HepG2 (cell line): ENCODE measurements around the gene CHST10. TPM values are rescaled to one million over a fixed set of nuclear protein-coding genes. Genes with fewer than 3 reads are reported as not detected.
A peak's percentile ranks its signal among the peaks of the same experiment; 100 is the strongest.

Experiments
- ATAC-seq: fragments of 200-7000 bp; cut with Tn5 transposase; 3 replicates; pipeline ENCODE4 v1.9.1; 2020; ENCODE audit warnings: mild to moderate bottlenecking, moderate library complexity
- BruUV-seq: library from RNA; stranded (reverse); fragments of 400-500 nt; replicated peaks from 2 replicates; lab custom pipeline; 2021; lab: Mats Ljungman, UMichigan
- CTCF ChIA-PET: fragments of 300-600 bp; formaldehyde crosslinking; extraction: SDS; loops from one replicate; lab custom pipeline; 2021; ENCODE audit warnings: low total read pairs, inconsistent platforms, low intra/inter-chr PET ratio; lab: Yijun Ruan, JAX
- POLR2A ChIA-PET: fragments of 350-600 bp; sonication (Branson Sonifier 250); formaldehyde crosslinking; loops from one replicate; lab custom pipeline; 2020; ENCODE audit warnings: antibody characterized with exemption, inconsistent platforms; lab: Yijun Ruan, JAX
- DNase-seq: peaks from one replicate; pipeline ENCODE4 v3.0.0-alpha.2; 2015; ENCODE audit warnings: low spot score
- FAIRE-seq: peaks from 3 replicates; lab custom pipeline; 2011; peaks lifted over from hg19 to GRCh38; lab: Jason Lieb, UNC
- H2AFZ ChIP-seq: one replicate; pipeline ENCODE4 v1.6.1; 2011; ENCODE audit warnings: low read length, inconsistent platforms
- H3K27ac ChIP-seq: fragments of 300-600 bp; 3 replicates; pipeline ENCODE4 v1.8.0; 2011; ENCODE audit warnings: mixed run types, mild to moderate bottlenecking, mixed read lengths, low read length, inconsistent platforms; ENCODE audit not compliant: insufficient read depth; ENCODE audit errors: extremely low read length
- H3K27me3 ChIP-seq, 2 experiments: fragments of 200-600 bp in 1 of 2; 2 replicates in 1 of 2; 3 replicates in 1 of 2; pipeline versions ENCODE4 v1.6.0 to v1.8.0; 2011; ENCODE audit warnings: low read length in 2 of 2, mild to moderate bottlenecking in 2 of 2, moderate library complexity in 2 of 2, inconsistent platforms in 1 of 2; ENCODE audit not compliant: insufficient read depth in 2 of 2, control insufficient read depth in 1 of 2
- H3K36me3 ChIP-seq, 2 experiments: fragments of 200-600 bp in 1 of 2; replicated peaks in 1 of 2; 2 replicates in 1 of 2; 3 replicates in 1 of 2; pipeline versions ENCODE4 v1.5.1 to v1.8.0; 2011; ENCODE audit warnings: low read length in 2 of 2, inconsistent platforms in 1 of 2; ENCODE audit not compliant: insufficient read depth in 2 of 2, control insufficient read depth in 1 of 2
- H3K4me1 ChIP-seq: 2 replicates; pipeline ENCODE4 v1.5.1; 2012; ENCODE audit warnings: low read length, inconsistent platforms; ENCODE audit not compliant: insufficient read depth
- H3K4me2 ChIP-seq: 2 replicates; pipeline ENCODE4 v1.6.0; 2011; ENCODE audit warnings: low read depth, low read length, inconsistent platforms
- H3K4me3 ChIP-seq, 3 experiments: fragments of 200-600 bp in 1 of 3; sonication (generic), shearing (Covaris generic) in 1 of 3; replicated peaks in 1 of 3; 2 replicates each; pipeline ENCODE4 v1.5.1; 2011 to 2016; ENCODE audit warnings: low read length in 3 of 3, inconsistent platforms in 2 of 3, low read depth in 2 of 3, mild to moderate bottlenecking in 2 of 3, control low read depth in 1 of 3, mixed read lengths in 1 of 3; ENCODE audit not compliant: insufficient read depth in 1 of 3
- H3K79me2 ChIP-seq: one replicate; pipeline ENCODE4 v1.6.1; 2011; ENCODE audit warnings: low read length, inconsistent platforms; ENCODE audit not compliant: insufficient read depth
- H3K9ac ChIP-seq: 2 replicates; pipeline ENCODE4 v1.6.0; 2011; ENCODE audit warnings: mild to moderate bottlenecking, low read depth, low read length, inconsistent platforms; ENCODE audit not compliant: insufficient read depth
- H3K9me3 ChIP-seq: 2 replicates; pipeline ENCODE4 v1.5.1; 2012; ENCODE audit warnings: mild to moderate bottlenecking, low read length
- H4K20me1 ChIP-seq: 2 replicates; pipeline ENCODE4 v1.6.0; 2011; ENCODE audit warnings: inconsistent platforms, mild to moderate bottlenecking, low read length, moderate library complexity; ENCODE audit not compliant: insufficient read depth
- MTA3 ChIP-seq: sonication (generic); formaldehyde crosslinking; IDR thresholded peaks from 2 replicates; pipeline ENCODE4 v1.4.0; 2020; ENCODE audit warnings: missing genetic modification reagents
- SKI ChIP-seq: fragments of 450-650 bp; IDR thresholded peaks from one replicate; pipeline ENCODE4 v1.6.1; 2018; ENCODE audit warnings: mild to moderate bottlenecking; ENCODE audit not compliant: partially characterized antibody
- ZBTB43 ChIP-seq: sonication (generic); formaldehyde crosslinking; conservative IDR thresholded peaks from 2 replicates; pipeline ENCODE4 v1.4.0; 2020; ENCODE audit warnings: missing genetic modification reagents
- ZMYM2 ChIP-seq: sonication (generic); formaldehyde crosslinking; IDR thresholded peaks from 2 replicates; pipeline ENCODE4 v1.8.0; 2022; ENCODE audit warnings: mild to moderate bottlenecking, missing genetic modification reagents
- ZNF282 ChIP-seq: fragments of 450-650 bp; IDR thresholded peaks from 2 replicates; pipeline ENCODE4 v1.6.1; 2018; ENCODE audit not compliant: partially characterized antibody
- ZSCAN22 ChIP-seq: sonication (generic); formaldehyde crosslinking; IDR thresholded peaks from 2 replicates; pipeline ENCODE4 v1.4.0; 2020; ENCODE audit warnings: mild to moderate bottlenecking, missing genetic modification reagents
- WGBS: methylation state at CpG from one replicate; pipeline ENCODE4 v1.1.6; 2017; ENCODE audit warnings: low lambda C conversion rate; 5-methylcytosine and 5-hydroxymethylcytosine counted together
- in situ Hi-C: cut with HindIII; loops from 2 replicates; pipeline ENCODE4 v1.10.0; 2017; ENCODE audit warnings: low pct_unique_long_range_greater_than_20kb; ENCODE audit not compliant: extremely low pct_ligation_motif_present
- intact Hi-C: fragments of 100-400 bp; cut with micrococcal nuclease; formaldehyde crosslinking; loops from one replicate; pipeline ENCODE4 v1.10.0; 2022; ENCODE audit not compliant: unreplicated experiment
- polyA plus RNA-seq, 8 experiments: library from polyadenylated mRNA; depleted of rRNA in 3 of 8; stranded (reverse) in 7 of 8; unstranded in 1 of 8; fragments of >200 nt; fragmentation: Illumina TruSeq in 4 of 8; extraction: Trizol in 4 of 8; gene quantifications; 2 replicates each; pipeline versions ENCODE4 v1.2.1 to v1.2.3, GENCODE V29; 2011 to 2016; ENCODE audit warnings: low read depth in 4 of 8, missing spikeins in 1 of 8, mixed read lengths in 1 of 8; ENCODE audit not compliant: insufficient read depth in 1 of 8
- total RNA-seq, 5 experiments: library from RNA; depleted of rRNA; stranded (reverse); fragments of >200 nt; fragmentation: Illumina TruSeq; extraction: Trizol; gene quantifications; 2 replicates each; pipeline ENCODE4 v1.2.3, GENCODE V29; 2016; ENCODE audit warnings: low read depth in 1 of 5
- TF ChIP-seq, protein P1 (sequence below): sonication (generic); formaldehyde crosslinking; IDR thresholded peaks from 2 replicates; pipeline ENCODE4 v1.5.1; 2020; ENCODE audit warnings: mild to moderate bottlenecking, missing genetic modification reagents, moderate library complexity

CHST10 gene
- total and polyA plus RNA-seq, 2 of the 13 experiments (the other 11 are each of a cell fraction or from before 2014, with no cell fraction given): 10.5 to 14.2 TPM

GRCh38 chr2:100406120-100406508 is 11.4 kb downstream of the CHST10 start:
- CTCF ChIA-PET: no interaction called here
- FAIRE-seq: no peak
- BruUV-seq: no TSS peak

GRCh38 chr2:100405403-100406119 is 11.9 kb downstream of the CHST10 start:
- H3K27ac ChIP-seq: no peak overlapping the region
- DNase-seq (no peak), ATAC-seq (peak; percentile 32; the same call in 2 of the 3 replicates), FAIRE-seq (no peak)
- in situ Hi-C loops (no loop called here), intact Hi-C loops (no loop called here)
- no peak overlapping the region for H3K4me3 ChIP-seq
- no peaks in the 10 kb centered on the region for H3K9me3 ChIP-seq
- 89% methylated on average over 10 of the region's 13 CpGs for WGBS
- no peak overlapping the region for H3K9ac ChIP-seq
- no TSS peak for BruUV-seq
- peaks cover 25 to 39% of the 10 kb centered on the region in 2 experiments for H3K36me3 ChIP-seq
- POLR2A ChIA-PET: no interaction called here
- TF ChIP-seq ZBTB43: no peak
- TF ChIP-seq, protein P1, sequence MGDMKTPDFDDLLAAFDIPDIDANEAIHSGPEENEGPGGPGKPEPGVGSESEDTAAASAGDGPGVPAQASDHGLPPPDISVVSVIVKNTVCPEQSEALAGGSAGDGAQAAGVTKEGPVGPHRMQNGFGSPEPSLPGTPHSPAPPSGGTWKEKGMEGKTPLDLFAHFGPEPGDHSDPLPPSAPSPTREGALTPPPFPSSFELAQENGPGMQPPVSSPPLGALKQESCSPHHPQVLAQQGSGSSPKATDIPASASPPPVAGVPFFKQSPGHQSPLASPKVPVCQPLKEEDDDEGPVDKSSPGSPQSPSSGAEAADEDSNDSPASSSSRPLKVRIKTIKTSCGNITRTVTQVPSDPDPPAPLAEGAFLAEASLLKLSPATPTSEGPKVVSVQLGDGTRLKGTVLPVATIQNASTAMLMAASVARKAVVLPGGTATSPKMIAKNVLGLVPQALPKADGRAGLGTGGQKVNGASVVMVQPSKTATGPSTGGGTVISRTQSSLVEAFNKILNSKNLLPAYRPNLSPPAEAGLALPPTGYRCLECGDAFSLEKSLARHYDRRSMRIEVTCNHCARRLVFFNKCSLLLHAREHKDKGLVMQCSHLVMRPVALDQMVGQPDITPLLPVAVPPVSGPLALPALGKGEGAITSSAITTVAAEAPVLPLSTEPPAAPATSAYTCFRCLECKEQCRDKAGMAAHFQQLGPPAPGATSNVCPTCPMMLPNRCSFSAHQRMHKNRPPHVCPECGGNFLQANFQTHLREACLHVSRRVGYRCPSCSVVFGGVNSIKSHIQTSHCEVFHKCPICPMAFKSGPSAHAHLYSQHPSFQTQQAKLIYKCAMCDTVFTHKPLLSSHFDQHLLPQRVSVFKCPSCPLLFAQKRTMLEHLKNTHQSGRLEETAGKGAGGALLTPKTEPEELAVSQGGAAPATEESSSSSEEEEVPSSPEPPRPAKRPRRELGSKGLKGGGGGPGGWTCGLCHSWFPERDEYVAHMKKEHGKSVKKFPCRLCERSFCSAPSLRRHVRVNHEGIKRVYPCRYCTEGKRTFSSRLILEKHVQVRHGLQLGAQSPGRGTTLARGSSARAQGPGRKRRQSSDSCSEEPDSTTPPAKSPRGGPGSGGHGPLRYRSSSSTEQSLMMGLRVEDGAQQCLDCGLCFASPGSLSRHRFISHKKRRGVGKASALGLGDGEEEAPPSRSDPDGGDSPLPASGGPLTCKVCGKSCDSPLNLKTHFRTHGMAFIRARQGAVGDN (CRISPR knock-in tag): peak; percentile 15; the same call in 1 of the 2 replicates
- TF ChIP-seq, all 625 proteins: peak for 1
- H2AFZ ChIP-seq: no peak overlapping the region
- H3K27me3 ChIP-seq: no peaks in the 10 kb centered on the region
- H3K4me1 ChIP-seq: no peaks in the 10 kb centered on the region
- H3K79me2 ChIP-seq: no peaks in the 10 kb centered on the region
- CTCF ChIA-PET: no interaction called here
- no peak overlapping the region for H3K4me2 ChIP-seq
- H4K20me1 ChIP-seq: no peaks in the 10 kb centered on the region

More at GRCh38 chr2:100406120-100406508, 11.4 kb downstream of the CHST10 start:
- Histone ChIP-seq H3K4me1 (no peaks in the 10 kb centered on the region), H4K20me1 (no peaks in the 10 kb centered on the region), H3K79me2 (no peaks in the 10 kb centered on the region), H3K27me3 (no peaks in the 10 kb centered on the region), H3K9ac (no peak overlapping the region), H2AFZ (no peak overlapping the region), H3K4me3 (no peak overlapping the region), H3K27ac (no peak overlapping the region), H3K9me3 (no peaks in the 10 kb centered on the region), H3K4me2 (no peak overlapping the region), H3K36me3 (peaks cover 22 to 39% of the 10 kb centered on the region in 2 experiments)
- POLR2A ChIA-PET: no interaction called here
- DNase-seq (no peak), ATAC-seq (no peak)
- intact Hi-C loops: no loop called here
- TF ChIP-seq SKI: no peak
- TF ChIP-seq MTA3 (CRISPR knock-in tag): no peak
- no peak for TF ChIP-seq ZNF282
- TF ChIP-seq ZMYM2 (CRISPR knock-in tag): no peak
- no peak for TF ChIP-seq ZSCAN22 (CRISPR knock-in tag)
- 100% methylated on average over 3 of the region's 5 CpGs for WGBS
- in situ Hi-C loops: no loop called here
